Measurements from ENCODE around the gene CCDC9.

- no peak for TF ChIP-seq POLR2A (IDR thresholded peaks at IDR 0.05)
- TF ChIP-seq EP300 (IDR thresholded peaks at IDR 0.05), result no peak
- no peak for TF ChIP-seq CTCF (IDR thresholded peaks at IDR 0.05)
Measured at GRCh38 chr19:47316513-47316912, 60.2 kb downstream of the CCDC9 start.
